Chondrocyte (in vitro differentiated cells): ENCODE measurements around the gene OR10V1. TPM values are rescaled to one million over a fixed set of nuclear protein-coding genes. Genes with fewer than 3 reads are reported as not detected.
A peak's percentile ranks its signal among the peaks of the same experiment; 100 is the strongest.

Experiments
- DNase-seq: peaks from one replicate; pipeline ENCODE4 v3.0.0; 2021; ENCODE audit warnings: mixed read lengths, low spot score
- H3K27ac Mint-ChIP-seq: one replicate; pipeline ENCODE4 v1.8.0; 2021; ENCODE audit warnings: mild to moderate bottlenecking, moderate library complexity, mixed read lengths; ENCODE audit not compliant: unreplicated experiment
- H3K27me3 Mint-ChIP-seq: 2 replicates; pipeline ENCODE4 v1.8.0; 2021; ENCODE audit warnings: low read depth, mixed read lengths
- H3K36me3 Mint-ChIP-seq: 2 replicates; pipeline ENCODE4 v1.8.0; 2021; ENCODE audit warnings: low read depth, mixed read lengths
- H3K4me1 Mint-ChIP-seq: 2 replicates; pipeline ENCODE4 v1.8.0; 2021; ENCODE audit warnings: low read depth, mild to moderate bottlenecking, mixed read lengths
- H3K4me3 Mint-ChIP-seq: one replicate; pipeline ENCODE4 v1.8.0; 2021; ENCODE audit warnings: mild to moderate bottlenecking, moderate library complexity, mixed read lengths; ENCODE audit not compliant: unreplicated experiment
- H3K9me3 Mint-ChIP-seq: 2 replicates; pipeline ENCODE4 v1.8.0; 2021; ENCODE audit warnings: low read depth, mixed read lengths
- total RNA-seq: library from RNA; stranded (reverse); gene quantifications from 3 replicates; pipeline ENCODE4 v1.2.1, GENCODE V29; 2021
- TF ChIP-seq, protein P1 (sequence below): fragments of 200-600 bp; sonication (generic); IDR thresholded peaks from 2 replicates; pipeline ENCODE4 v1.5.0; 2021; ENCODE audit warnings: antibody characterized with exemption, mild to moderate bottlenecking, moderate library complexity

Gene OR10V1
- total RNA-seq, 1 donor from 2014 or later = not detected

DNA sequence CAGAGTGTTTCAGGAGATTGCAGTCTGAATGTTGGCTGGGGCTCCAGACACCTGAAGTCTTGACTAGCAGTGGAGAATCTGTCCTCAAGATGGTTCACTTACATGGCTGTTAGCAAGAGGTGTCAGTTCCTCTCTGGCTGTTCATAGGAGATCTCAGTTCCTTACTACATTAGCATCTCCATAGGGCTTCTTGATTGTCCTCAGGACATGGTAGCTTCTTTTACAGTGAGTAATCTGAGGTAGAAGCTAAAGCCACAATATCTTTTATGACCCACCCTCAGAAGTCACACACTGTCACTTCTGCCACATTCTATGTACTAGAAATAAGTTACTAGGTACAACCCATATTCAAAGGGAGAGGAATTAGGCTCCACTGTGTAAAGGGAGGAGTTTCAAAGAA is 34.3 kb downstream of the OR10V1 start:
- no peak overlapping the region for H3K4me3 Mint-ChIP-seq
- no peaks in the 10 kb centered on the region for H3K4me1 Mint-ChIP-seq
- TF ChIP-seq, protein P1, sequence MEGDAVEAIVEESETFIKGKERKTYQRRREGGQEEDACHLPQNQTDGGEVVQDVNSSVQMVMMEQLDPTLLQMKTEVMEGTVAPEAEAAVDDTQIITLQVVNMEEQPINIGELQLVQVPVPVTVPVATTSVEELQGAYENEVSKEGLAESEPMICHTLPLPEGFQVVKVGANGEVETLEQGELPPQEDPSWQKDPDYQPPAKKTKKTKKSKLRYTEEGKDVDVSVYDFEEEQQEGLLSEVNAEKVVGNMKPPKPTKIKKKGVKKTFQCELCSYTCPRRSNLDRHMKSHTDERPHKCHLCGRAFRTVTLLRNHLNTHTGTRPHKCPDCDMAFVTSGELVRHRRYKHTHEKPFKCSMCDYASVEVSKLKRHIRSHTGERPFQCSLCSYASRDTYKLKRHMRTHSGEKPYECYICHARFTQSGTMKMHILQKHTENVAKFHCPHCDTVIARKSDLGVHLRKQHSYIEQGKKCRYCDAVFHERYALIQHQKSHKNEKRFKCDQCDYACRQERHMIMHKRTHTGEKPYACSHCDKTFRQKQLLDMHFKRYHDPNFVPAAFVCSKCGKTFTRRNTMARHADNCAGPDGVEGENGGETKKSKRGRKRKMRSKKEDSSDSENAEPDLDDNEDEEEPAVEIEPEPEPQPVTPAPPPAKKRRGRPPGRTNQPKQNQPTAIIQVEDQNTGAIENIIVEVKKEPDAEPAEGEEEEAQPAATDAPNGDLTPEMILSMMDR = no peak
- H3K9me3 Mint-ChIP-seq = peaks cover 5% of the 10 kb centered on the region
- H3K27ac Mint-ChIP-seq = no peak overlapping the region
- peaks cover 10% of the 10 kb centered on the region for H3K27me3 Mint-ChIP-seq
- DNase-seq = no peak
- no peaks in the 10 kb centered on the region for H3K36me3 Mint-ChIP-seq

DNA sequence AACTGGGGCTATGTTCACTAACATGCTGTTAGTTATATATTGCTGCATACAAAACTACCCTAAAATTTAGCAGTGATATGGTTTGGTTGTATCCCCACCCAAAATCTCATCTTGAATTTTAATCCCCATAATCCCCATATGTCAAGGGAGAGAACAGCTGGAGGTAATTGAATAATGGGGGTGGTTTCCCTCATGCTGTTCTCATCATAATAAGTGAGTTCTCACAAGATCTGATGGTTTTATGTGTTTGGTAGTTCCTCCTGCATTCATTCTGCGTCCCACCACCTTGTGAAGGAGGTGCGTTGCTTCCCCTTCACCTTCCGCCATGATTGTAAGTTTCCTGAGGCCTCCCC is 34.9 kb downstream of the OR10V1 start:
- no peak overlapping the region for H3K4me3 Mint-ChIP-seq
- DNase-seq = no peak
- TF ChIP-seq, protein P1 = no peak
- H3K27me3 Mint-ChIP-seq = peaks cover 5% of the 10 kb centered on the region
- H3K36me3 Mint-ChIP-seq = no peaks in the 10 kb centered on the region
- no peaks in the 10 kb centered on the region for H3K9me3 Mint-ChIP-seq
- no peaks in the 10 kb centered on the region for H3K4me1 Mint-ChIP-seq
- H3K27ac Mint-ChIP-seq = no peak overlapping the region

DNA sequence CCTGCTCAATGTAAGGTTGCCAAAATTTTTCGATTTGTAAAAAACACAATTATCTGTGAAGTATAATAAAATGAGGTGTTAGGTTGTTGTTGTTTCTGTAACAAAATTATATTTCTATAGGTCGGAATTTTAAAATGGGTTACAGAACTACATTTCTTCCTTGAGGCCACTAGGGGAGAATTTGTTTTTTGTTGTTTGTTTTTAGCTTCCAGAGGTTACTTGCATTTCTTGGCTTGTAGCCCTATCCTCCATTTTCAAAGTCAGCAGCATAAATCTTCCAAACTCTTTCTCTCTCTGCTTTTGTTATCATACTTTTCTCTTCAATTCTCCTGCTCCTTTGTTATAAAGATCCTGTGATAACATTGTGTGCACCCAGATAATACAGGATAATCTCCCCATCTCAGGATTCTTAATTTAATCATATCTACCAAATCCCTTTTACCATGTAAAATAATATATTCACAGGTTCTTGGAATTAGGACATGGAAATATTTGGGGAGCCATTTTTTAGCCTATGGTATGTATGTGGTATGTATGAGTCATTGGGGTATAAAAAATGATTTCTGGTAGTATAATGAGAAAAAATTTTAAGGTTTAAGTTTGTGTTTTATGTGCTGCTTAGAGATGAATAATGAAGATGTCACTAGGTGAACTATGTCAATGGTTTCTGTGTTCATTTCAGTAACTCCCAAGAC is 35.4 kb downstream of the OR10V1 start:
- Mint-ChIP-seq H3K27me3 (peaks cover 2% of the 10 kb centered on the region), H3K9me3 (no peaks in the 10 kb centered on the region), H3K4me3 (no peak overlapping the region), H3K4me1 (no peaks in the 10 kb centered on the region), H3K27ac (no peak overlapping the region), H3K36me3 (no peaks in the 10 kb centered on the region)
- TF ChIP-seq, protein P1 = peak; percentile 47
- no peak for DNase-seq

DNA sequence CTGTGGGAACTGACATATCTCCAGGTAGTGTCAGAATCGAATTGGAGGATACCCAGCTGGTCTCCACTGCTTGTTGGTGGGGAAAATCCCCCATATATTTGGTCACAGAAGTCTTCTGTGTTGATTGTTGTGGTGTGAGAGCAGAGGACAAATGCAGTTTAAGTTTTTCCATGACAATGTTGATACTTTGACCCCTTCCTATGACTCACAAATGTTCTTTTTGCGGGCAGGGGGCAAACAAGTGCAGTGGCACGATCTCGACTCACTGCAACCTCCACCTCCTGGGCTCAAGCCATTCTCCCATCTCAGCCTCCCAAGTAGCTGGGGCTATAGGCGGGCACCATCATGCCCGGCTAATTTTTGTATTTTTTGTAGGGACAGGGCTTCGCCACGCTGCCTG is 37.4 kb downstream of the OR10V1 start:
- Mint-ChIP-seq H3K9me3 (no peaks in the 10 kb centered on the region), H3K4me1 (no peaks in the 10 kb centered on the region), H3K36me3 (no peaks in the 10 kb centered on the region), H3K27ac (no peak overlapping the region), H3K4me3 (no peak overlapping the region), H3K27me3 (no peaks in the 10 kb centered on the region)
- TF ChIP-seq, protein P1 = no peak
- DNase-seq = no peak

DNA sequence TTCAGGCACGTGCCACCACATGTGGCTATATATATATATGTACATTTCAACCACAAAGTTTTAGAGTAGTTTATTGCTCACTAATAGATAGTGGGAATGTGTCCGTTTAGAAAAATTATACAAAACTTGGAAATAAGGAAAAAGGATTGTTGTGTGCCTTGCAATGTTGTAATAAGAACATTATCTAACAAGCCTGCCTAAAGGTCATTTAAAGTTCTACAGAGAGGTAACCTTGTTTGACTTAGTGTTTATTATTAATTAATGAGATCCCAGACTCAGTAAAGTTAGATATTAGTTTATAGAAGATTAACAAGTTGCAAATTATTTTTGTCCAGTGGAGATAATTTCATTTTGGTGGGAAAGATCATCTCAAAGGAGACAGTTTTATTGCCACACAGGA is 39.4 kb downstream of the OR10V1 start:
- no peaks in the 10 kb centered on the region for H3K27me3 Mint-ChIP-seq
- peaks cover 8% of the 10 kb centered on the region for H3K4me1 Mint-ChIP-seq
- H3K4me3 Mint-ChIP-seq = no peak overlapping the region
- H3K9me3 Mint-ChIP-seq = no peaks in the 10 kb centered on the region
- TF ChIP-seq, protein P1 = no peak
- no peak for DNase-seq
- no peak overlapping the region for H3K27ac Mint-ChIP-seq
- H3K36me3 Mint-ChIP-seq = no peaks in the 10 kb centered on the region
